ENCODE data around the gene APBA2. TPM values are rescaled to one million over a fixed set of nuclear protein-coding genes. Genes with fewer than 3 reads are reported as not detected.

APBA2 gene
- total and polyA plus RNA-seq, 10 of the 15 experiments (the other 5 are each of a cell fraction or from before 2014, with no cell fraction given), result 0.06 to 0.26 (median 0.07) TPM; not detected in 7

DNA sequence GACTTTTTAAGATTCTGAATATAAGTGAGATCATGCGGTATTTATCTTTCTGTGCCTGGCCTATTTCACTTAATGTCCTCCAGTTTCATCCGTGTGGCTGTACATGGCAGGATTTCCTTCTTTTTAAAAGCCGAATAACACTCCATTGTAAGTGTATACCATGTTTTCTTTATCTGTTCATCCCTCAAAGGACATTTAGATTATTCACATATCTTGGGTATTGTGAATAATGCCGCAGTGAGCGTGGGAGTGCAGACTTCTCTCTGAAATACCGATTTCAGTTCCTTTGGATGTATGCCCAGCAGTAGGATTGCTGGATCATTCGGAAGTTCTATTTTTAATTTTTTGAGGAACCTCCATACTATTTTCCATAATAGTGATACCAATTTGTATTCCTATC, 136.1 kb downstream of the APBA2 start:
- no TSS peak for BruUV-seq (replicated peaks)
- POLR2A ChIA-PET, result no interaction called here
- Histone ChIP-seq H3K27me3 (replicated peaks in 1 of 2; ENCODE audit: control insufficient read depth in 2 of 2, insufficient read depth in 2 of 2, low read length in 1 of 2) (no peaks in the 10 kb centered on the region), H4K20me1 (ENCODE audit: control insufficient read depth, insufficient read depth) (no peaks in the 10 kb centered on the region), H2AFZ (ENCODE audit: control insufficient read depth, low read depth, low read length) (no peak overlapping the region), H3K27ac (ENCODE audit: control insufficient read depth, insufficient read depth) (no peak overlapping the region), H3K4me1 (ENCODE audit: control insufficient read depth, insufficient read depth, low read length) (no peaks in the 10 kb centered on the region), H3K9ac (ENCODE audit: control insufficient read depth, insufficient read depth, low read length) (no peak overlapping the region), H3K36me3 (ENCODE audit: control insufficient read depth in 2 of 2, insufficient read depth in 2 of 2, low read length in 1 of 2) (no peaks in the 10 kb centered on the region), H3K79me2 (ENCODE audit: control insufficient read depth, insufficient read depth, low read length) (no peaks in the 10 kb centered on the region), H3K4me2 (ENCODE audit: control insufficient read depth, insufficient read depth) (no peak overlapping the region), H3K4me3 (no peak overlapping the region), H3K9me3 (replicated peaks; ENCODE audit: control insufficient read depth, insufficient read depth, low read length) (no peaks in the 10 kb centered on the region)
- DNase-seq (ENCODE audit: low read depth, low spot score), result no peak
- SMC1A ChIA-PET (ENCODE audit: uncharacterized antibody, unreplicated experiment), result no interaction called here
- in situ Hi-C loops (cut with MboI) (no loop called here), intact Hi-C loops (cut with micrococcal nuclease; ENCODE audit: unreplicated experiment) (no loop called here)
- ATAC-seq, result no peak
- no peak for FAIRE-seq
- TF ChIP-seq MYC (IDR thresholded peaks at IDR 0.05; ENCODE audit: insufficient read depth, insufficient read length, insufficient replicate concordance, low read length, severe bottlenecking), result no peak
- no peak for TF ChIP-seq TCF12 (IDR thresholded peaks at IDR 0.05; ENCODE audit: low read depth, low read length)
- TF ChIP-seq TCF3 (IDR thresholded peaks at IDR 0.05; ENCODE audit: borderline replicate concordance, insufficient read depth, low read depth, low read length), result no peak
- TF ChIP-seq CBX5 (IDR thresholded peaks at IDR 0.05; ENCODE audit: low read depth), result no peak
- TF ChIP-seq SREBF1 (IDR thresholded peaks at IDR 0.05; ENCODE audit: low read length), result no peak
- TF ChIP-seq CHD1 (IDR thresholded peaks at IDR 0.05; ENCODE audit: low read depth, low read length), result no peak
- TF ChIP-seq YY1 (IDR thresholded peaks at IDR 0.05; ENCODE audit: low read depth, low read length), result no peak
- TF ChIP-seq MTA3 (IDR thresholded peaks at IDR 0.05; ENCODE audit: borderline replicate concordance, low read length), result no peak
- no peak for TF ChIP-seq PAX8 (IDR thresholded peaks at IDR 0.05)
- no peak for TF ChIP-seq ESRRA (IDR thresholded peaks at IDR 0.05; ENCODE audit: low read length)
- TF ChIP-seq, protein P1, sequence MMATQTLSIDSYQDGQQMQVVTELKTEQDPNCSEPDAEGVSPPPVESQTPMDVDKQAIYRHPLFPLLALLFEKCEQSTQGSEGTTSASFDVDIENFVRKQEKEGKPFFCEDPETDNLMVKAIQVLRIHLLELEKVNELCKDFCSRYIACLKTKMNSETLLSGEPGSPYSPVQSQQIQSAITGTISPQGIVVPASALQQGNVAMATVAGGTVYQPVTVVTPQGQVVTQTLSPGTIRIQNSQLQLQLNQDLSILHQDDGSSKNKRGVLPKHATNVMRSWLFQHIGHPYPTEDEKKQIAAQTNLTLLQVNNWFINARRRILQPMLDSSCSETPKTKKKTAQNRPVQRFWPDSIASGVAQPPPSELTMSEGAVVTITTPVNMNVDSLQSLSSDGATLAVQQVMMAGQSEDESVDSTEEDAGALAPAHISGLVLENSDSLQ (IDR thresholded peaks at IDR 0.05), result no peak
- no peak for TF ChIP-seq SMARCA5 (IDR thresholded peaks at IDR 0.05)
- TF ChIP-seq, protein P2, sequence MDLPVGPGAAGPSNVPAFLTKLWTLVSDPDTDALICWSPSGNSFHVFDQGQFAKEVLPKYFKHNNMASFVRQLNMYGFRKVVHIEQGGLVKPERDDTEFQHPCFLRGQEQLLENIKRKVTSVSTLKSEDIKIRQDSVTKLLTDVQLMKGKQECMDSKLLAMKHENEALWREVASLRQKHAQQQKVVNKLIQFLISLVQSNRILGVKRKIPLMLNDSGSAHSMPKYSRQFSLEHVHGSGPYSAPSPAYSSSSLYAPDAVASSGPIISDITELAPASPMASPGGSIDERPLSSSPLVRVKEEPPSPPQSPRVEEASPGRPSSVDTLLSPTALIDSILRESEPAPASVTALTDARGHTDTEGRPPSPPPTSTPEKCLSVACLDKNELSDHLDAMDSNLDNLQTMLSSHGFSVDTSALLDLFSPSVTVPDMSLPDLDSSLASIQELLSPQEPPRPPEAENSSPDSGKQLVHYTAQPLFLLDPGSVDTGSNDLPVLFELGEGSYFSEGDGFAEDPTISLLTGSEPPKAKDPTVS (IDR thresholded peaks at IDR 0.05; ENCODE audit: low read depth, low read length), result no peak
- TF ChIP-seq, protein P3, sequence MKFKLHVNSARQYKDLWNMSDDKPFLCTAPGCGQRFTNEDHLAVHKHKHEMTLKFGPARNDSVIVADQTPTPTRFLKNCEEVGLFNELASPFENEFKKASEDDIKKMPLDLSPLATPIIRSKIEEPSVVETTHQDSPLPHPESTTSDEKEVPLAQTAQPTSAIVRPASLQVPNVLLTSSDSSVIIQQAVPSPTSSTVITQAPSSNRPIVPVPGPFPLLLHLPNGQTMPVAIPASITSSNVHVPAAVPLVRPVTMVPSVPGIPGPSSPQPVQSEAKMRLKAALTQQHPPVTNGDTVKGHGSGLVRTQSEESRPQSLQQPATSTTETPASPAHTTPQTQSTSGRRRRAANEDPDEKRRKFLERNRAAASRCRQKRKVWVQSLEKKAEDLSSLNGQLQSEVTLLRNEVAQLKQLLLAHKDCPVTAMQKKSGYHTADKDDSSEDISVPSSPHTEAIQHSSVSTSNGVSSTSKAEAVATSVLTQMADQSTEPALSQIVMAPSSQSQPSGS (IDR thresholded peaks at IDR 0.05; ENCODE audit: low read length), result no peak
- no peak for TF ChIP-seq SUZ12 (IDR thresholded peaks at IDR 0.05; ENCODE audit: unreplicated experiment)
- TF ChIP-seq BACH1 (IDR thresholded peaks at IDR 0.05; ENCODE audit: borderline replicate concordance), result no peak
- 73% methylated on average over 7 of the region's 7 CpGs for WGBS (ENCODE audit: insufficient coverage, insufficient replicate concordance, low lambda C conversion rate, missing lambda C conversion rate)
- RAD21 ChIA-PET (ENCODE audit: unreplicated experiment), result no interaction called here
- CTCF ChIA-PET, result no interaction called here
